Tibial nerve (tissue), 4 donors: ENCODE measurements around the gene ZNF790. TPM values are rescaled to one million over a fixed set of nuclear protein-coding genes. Genes with fewer than 3 reads are reported as not detected.
A peak's percentile ranks its signal among the peaks of the same experiment; 100 is the strongest.

Source experiments
- DNase-seq, 2 donors: peaks; one replicate each; pipeline ENCODE4 v3.0.0-alpha.2; 2019; ENCODE audit warnings: low spot score in 2 of 2
- H3K27ac ChIP-seq, 4 donors: fragments of 200-600 bp; sonication (generic) in 3 of 4; one replicate each; pipeline ENCODE4 v1.5.1; 2017 to 2019; ENCODE audit warnings: mild to moderate bottlenecking in 1 of 4
- H3K27me3 ChIP-seq, 2 donors: fragments of 200-600 bp; sonication (generic) in 1 of 2; one replicate each; pipeline versions ENCODE4 v1.5.1 to v1.6.0; 2017 to 2019
- H3K36me3 ChIP-seq, 3 donors: fragments of 200-600 bp; sonication (generic); one replicate each; pipeline ENCODE4 v1.5.1; 2018 to 2019
- H3K4me1 ChIP-seq, 4 donors: fragments of 200-600 bp; sonication (generic) in 3 of 4; one replicate each; pipeline ENCODE4 v1.5.1; 2017 to 2019
- H3K4me3 ChIP-seq, 4 donors: fragments of 200-600 bp; sonication (generic) in 3 of 4; one replicate each; pipeline ENCODE4 v1.5.1; 2017 to 2019; ENCODE audit warnings: mild to moderate bottlenecking in 1 of 4, moderate library complexity in 1 of 4
- H3K9me3 ChIP-seq, 4 donors: fragments of 200-600 bp; sonication (generic) in 3 of 4; one replicate each; pipeline ENCODE4 v1.5.1; 2017 to 2019
- EP300 ChIP-seq, 2 donors: sonication (generic); formaldehyde crosslinking; IDR thresholded peaks; one replicate each; pipeline ENCODE4 v1.6.1; 2017; ENCODE audit warnings: antibody characterized with exemption in 2 of 2, mild to moderate bottlenecking in 1 of 2
- POLR2A ChIP-seq, 2 donors: fragments of 450-650 bp; IDR thresholded peaks; one replicate each; pipeline ENCODE4 v1.6.1; 2017; ENCODE audit warnings: antibody characterized with exemption in 2 of 2, mild to moderate bottlenecking in 2 of 2, moderate library complexity in 2 of 2
- WGBS, 2 donors: methylation state at CpG; one replicate each; pipeline ENCODE4 v1.1.5; 2018; 5-methylcytosine and 5-hydroxymethylcytosine counted together
- total RNA-seq, 4 donors: library from RNA; depleted of rRNA; stranded (reverse); fragments of >200 nt; gene quantifications; one replicate each; pipeline ENCODE4 v1.1.0, GENCODE V29; 2016
- TF ChIP-seq, protein P1 (sequence below), 5 experiments: fragments of 200-600 bp in 3 of 5; fragments of 450-650 bp in 2 of 5; sonication (generic) in 3 of 5; IDR thresholded peaks; one replicate each; pipeline ENCODE4 v1.5.1; 2016 to 2019; ENCODE audit warnings: antibody characterized with exemption in 5 of 5, mild to moderate bottlenecking in 3 of 5, moderate library complexity in 2 of 5

ZNF790 gene
- total RNA-seq, 4 donors from 2014 or later = 4.5 to 12.6 (median 7.9) TPM

DNA sequence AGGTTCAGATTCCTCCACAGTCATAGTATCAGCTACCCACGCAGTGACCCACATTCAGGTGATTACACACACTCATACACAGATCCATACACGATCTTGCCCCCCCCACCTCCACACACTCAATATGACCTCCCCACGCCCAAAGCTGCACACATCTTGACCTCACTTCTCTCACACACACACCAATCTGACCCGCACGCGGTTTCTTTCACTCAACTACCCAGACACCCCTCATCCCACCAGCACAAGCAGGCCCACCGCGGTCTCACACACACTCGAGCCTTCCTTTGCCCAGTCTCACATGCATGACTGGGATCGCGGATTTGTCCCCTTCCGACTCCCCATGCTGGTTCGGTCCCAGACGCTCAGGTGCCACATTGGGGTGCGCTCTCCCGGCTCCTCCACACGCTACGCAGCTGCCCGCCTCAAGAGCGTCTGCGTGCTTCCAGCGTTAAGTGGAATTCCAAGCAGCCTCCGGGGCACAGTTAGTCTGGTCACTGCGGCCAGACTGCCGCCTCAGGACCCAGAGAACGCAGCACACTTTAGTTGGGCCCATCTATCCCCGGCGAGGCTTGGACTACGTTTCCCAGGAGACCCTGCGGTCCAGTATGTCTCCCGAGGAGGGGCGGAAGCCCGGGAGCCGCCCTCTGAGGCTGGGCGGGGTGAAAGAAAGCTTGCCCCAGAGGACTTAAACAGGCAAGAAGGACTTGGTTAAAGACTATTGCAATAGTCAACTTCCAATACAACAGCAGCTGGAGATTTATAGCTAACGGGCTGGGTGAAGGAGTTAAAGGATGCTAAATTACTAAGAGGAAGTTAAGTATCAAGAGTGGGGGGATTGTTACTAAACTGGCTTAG, 11.7 kb upstream of the ZNF790 start:
- Histone ChIP-seq H3K36me3 (peaks cover 0 to 60% (median 5%) of the 10 kb centered on the region in 3 donors), H3K27ac (peak overlapping the region; percentile 52 to 90 (median 74)), H3K27me3 (no peaks in the 10 kb centered on the region), H3K4me1 (peaks cover 0 to 26% (median 10%) of the 10 kb centered on the region in 4 donors), H3K4me3 (peak overlapping the region; percentile 48 to 85 (median 67)), H3K9me3 (peaks cover 0 to 27% (median 1%) of the 10 kb centered on the region in 4 donors)
- peak in 1 of 2 donors; percentile 11 for TF ChIP-seq POLR2A (IDR thresholded peaks at IDR 0.05)
- TF ChIP-seq, protein P1, sequence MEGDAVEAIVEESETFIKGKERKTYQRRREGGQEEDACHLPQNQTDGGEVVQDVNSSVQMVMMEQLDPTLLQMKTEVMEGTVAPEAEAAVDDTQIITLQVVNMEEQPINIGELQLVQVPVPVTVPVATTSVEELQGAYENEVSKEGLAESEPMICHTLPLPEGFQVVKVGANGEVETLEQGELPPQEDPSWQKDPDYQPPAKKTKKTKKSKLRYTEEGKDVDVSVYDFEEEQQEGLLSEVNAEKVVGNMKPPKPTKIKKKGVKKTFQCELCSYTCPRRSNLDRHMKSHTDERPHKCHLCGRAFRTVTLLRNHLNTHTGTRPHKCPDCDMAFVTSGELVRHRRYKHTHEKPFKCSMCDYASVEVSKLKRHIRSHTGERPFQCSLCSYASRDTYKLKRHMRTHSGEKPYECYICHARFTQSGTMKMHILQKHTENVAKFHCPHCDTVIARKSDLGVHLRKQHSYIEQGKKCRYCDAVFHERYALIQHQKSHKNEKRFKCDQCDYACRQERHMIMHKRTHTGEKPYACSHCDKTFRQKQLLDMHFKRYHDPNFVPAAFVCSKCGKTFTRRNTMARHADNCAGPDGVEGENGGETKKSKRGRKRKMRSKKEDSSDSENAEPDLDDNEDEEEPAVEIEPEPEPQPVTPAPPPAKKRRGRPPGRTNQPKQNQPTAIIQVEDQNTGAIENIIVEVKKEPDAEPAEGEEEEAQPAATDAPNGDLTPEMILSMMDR (IDR thresholded peaks at IDR 0.05) = no peak
- TF ChIP-seq EP300 (IDR thresholded peaks at IDR 0.05) = no peak
- DNase-seq = peak; percentile 73 to 87
- 1% methylated on average over 35 to 36 of the region's 36 CpGs for WGBS, 2 donors

DNA sequence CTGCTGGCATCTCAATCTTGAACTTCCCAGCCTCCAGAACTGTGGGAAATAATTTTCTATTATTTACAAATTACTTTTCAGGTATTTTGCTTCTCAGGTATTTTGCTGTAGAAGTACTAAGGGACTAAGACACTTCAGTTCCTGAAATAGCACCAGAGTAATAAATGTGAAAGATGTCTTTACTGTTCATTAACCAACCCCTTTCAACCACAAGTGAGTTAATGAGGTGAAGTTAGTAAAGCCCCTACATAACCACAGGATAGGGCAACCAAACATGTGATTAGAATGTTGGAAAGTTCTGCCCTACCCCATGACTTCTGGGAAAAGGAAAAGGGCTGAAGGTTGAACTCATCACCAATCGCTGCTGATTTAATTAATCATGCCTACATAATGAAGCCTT, 9.8 kb upstream of the ZNF790 start:
- WGBS, 2 donors = 63 to 70% methylated on average over 1 of the region's 1 CpG
- H3K9me3 ChIP-seq = peaks cover 0 to 20% (median 0%) of the 10 kb centered on the region in 4 donors
- DNase-seq = no peak
- H3K4me1 ChIP-seq = peaks cover 0 to 26% (median 10%) of the 10 kb centered on the region in 4 donors
- H3K36me3 ChIP-seq = peaks cover 0 to 58% (median 0%) of the 10 kb centered on the region in 3 donors
- TF ChIP-seq, protein P1 (IDR thresholded peaks at IDR 0.05) = no peak
- TF ChIP-seq EP300 (IDR thresholded peaks at IDR 0.05) = no peak
- TF ChIP-seq POLR2A (IDR thresholded peaks at IDR 0.05) = no peak
- peak overlapping the region in 1 of 4 donors; percentile 71 for H3K27ac ChIP-seq
- H3K27me3 ChIP-seq = no peaks in the 10 kb centered on the region
- H3K4me3 ChIP-seq = no peak overlapping the region

DNA sequence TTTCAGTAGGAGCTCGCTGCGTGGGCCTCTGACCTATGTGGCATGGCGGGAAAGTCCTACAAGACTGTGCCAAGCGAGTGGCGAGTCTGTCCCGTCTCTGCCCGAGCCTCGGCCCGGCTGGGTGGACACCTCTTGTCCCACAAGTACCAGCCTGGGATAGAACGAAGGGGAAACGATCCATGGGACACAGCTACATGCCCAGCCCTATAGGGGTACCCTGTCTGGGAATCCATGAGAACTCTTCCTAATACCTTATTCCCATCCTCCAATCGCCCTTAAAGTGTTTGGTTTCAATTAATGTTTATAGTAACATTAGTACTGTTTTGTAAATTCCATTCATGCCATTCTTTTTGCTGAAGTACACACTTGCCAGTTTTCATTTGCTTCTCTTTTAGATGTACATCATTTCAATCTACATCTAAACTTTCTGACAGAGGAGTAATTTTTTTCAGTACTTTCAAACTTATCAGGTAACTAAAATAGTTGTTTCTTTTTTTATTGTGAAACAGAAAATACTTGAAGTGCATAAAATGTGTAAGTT, 667 bp upstream of the ZNF790 start:
- peaks cover 0 to 22% (median 2%) of the 10 kb centered on the region in 4 donors for H3K4me1 ChIP-seq
- peak overlapping the region in 3 of 4 donors; percentile 72 to 90 (median 81) for H3K27ac ChIP-seq
- TF ChIP-seq POLR2A (IDR thresholded peaks at IDR 0.05) = no peak
- no peaks in the 10 kb centered on the region for H3K27me3 ChIP-seq
- DNase-seq = no peak
- peaks cover 0 to 66% (median 0%) of the 10 kb centered on the region in 3 donors for H3K36me3 ChIP-seq
- peaks cover 0 to 42% (median 14%) of the 10 kb centered on the region in 4 donors for H3K9me3 ChIP-seq
- 6 to 10% methylated on average over 12 of the region's 12 CpGs for WGBS, 2 donors
- peak overlapping the region; percentile 48 to 81 (median 62) for H3K4me3 ChIP-seq

DNA sequence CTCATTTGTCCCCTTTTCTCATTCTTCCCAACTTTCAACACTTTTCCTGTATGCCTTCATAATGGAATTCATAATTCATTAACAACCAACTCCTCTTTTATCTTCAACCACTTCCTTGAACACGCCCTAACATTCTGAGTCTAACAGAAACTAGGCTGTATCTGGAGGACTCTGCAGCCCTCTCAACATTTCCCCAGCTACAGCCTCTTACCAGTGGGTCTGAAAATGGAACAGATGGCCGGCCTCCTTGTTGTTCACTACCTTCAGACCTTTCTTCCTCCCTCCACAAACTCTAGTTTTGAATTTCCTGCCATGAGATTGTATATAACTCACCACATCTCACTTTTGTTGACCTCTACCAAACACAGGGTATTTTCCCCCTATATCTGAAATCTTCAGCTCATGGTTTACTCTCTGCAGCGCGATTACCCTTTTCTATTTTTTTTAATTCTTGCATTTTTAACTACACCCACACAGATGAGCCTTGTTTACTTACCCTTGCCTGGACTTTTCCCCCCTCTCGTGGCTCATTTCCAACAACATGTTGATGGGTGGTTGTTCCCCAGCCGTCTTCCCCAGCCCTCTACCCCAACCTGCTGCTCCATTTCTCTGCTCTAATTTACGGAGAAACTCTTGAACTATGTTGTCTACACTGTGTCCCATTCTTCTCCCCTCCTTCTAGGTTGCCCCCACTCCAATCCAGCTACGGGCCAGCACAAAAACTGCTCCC, 846 bp downstream of the ZNF790 start:
- Histone ChIP-seq H3K4me1 (peaks cover 0 to 22% (median 2%) of the 10 kb centered on the region in 4 donors), H3K36me3 (peaks cover 0 to 66% (median under 1%) of the 10 kb centered on the region in 3 donors), H3K9me3 (peaks cover 0 to 45% (median 22%) of the 10 kb centered on the region in 4 donors), H3K27ac (peak overlapping the region; percentile 47 to 90 (median 76)), H3K27me3 (no peaks in the 10 kb centered on the region), H3K4me3 (peak overlapping the region; percentile 48 to 81 (median 62))
- TF ChIP-seq, protein P1 (IDR thresholded peaks at IDR 0.05) = no peak
- TF ChIP-seq POLR2A (IDR thresholded peaks at IDR 0.05) = no peak
- TF ChIP-seq EP300 (IDR thresholded peaks at IDR 0.05) = no peak
- no peak for DNase-seq
- 24 to 25% methylated on average over 8 of the region's 8 CpGs for WGBS, 2 donors

DNA sequence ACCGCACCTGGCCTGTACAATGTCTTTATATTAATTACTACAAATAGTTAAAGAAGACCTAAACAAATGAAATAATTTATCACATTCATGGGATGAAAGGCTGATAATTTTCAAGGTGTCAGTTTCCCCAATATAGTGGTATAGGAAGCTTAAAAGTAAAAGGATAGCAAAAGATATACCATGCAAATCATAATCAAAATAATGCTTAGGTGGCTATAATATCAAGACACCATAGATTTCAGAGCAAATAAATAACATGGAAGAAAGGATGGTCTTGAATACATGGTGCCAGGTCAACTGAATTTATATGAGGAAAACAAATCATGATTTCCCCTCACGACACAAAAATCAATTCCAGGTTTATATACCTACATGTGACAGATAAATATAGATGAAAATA, 4.8 kb downstream of the ZNF790 start:
- H3K9me3 ChIP-seq = peaks cover 0 to 85% (median 45%) of the 10 kb centered on the region in 4 donors
- no peak for DNase-seq
- H3K27ac ChIP-seq = no peak overlapping the region
- 96% methylated on average over 2 of the region's 2 CpGs for WGBS, 2 donors
- H3K27me3 ChIP-seq = no peaks in the 10 kb centered on the region
- H3K4me3 ChIP-seq = no peak overlapping the region
- peaks cover 0 to 11% (median 0%) of the 10 kb centered on the region in 4 donors for H3K4me1 ChIP-seq
- peaks cover 0 to 78% (median 5%) of the 10 kb centered on the region in 3 donors for H3K36me3 ChIP-seq
- TF ChIP-seq, protein P1 (IDR thresholded peaks at IDR 0.05) = no peak
- TF ChIP-seq POLR2A (IDR thresholded peaks at IDR 0.05) (no peak), EP300 (IDR thresholded peaks at IDR 0.05) (no peak)
